ENCODE data around the gene RYR3.

Gene RYR3

DNA sequence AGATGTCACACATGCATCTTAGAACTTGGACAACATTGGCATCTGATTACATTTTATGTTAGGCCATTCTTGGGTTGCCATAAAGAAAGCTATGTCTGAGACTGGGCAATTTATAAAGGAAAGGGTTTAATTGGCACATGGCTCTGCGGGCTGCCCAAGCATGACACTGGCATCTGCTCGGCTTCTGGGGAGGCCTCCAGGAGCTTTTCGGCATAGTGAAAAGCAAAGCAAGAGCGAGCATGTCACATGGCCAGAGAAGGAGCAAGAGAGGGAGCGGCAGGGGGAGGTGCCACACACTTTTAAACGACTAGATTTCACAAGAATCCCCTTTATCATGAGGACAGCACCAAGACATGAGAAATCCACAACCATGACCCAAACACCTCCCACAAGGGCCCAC is 11.3 kb downstream of the RYR3 start:
- DNase-seq, result no peak

GRCh38 chr15:33324609-33325008 is 13.8 kb downstream of the RYR3 start:
- DNase-seq, result no peak

DNA sequence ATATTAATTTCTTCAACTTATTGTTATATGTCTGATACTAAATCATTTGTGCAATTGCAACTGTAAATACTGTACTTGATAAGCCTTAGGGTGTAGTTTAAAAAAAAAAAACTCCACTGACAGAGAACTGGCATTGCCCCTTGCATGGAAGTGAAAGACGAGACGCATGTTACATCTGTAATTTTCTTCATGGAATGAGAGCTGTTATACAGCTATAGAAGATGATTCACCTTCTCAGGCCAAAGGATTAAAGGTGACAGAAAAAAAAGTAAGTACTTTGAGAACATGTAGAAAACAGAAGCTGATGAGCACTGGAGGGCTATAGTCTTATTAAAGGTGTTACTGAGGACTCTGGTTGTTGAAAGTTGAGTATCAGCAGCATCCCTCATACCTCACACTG is 16.1 kb downstream of the RYR3 start:
- no peak for DNase-seq

DNA sequence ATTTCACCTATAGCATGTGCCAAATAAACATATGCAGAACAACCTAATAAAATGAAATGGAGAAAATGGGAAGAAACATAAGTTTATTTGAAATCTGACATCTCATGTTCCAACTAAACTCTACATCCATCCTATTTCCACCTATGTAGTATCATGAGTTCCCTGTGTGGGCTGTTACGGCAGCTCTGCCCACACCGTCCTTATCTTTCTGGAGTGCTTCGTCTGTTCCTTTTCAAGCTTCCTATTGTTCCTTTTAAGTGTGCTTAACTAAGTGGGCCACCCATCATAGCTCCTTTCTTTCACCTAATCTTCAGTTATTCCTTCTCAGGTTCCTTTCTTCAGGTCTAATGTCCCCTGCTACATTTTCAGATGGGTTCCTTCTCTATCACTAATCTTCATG is 17.3 kb downstream of the RYR3 start:
- DNase-seq, result no peak

DNA sequence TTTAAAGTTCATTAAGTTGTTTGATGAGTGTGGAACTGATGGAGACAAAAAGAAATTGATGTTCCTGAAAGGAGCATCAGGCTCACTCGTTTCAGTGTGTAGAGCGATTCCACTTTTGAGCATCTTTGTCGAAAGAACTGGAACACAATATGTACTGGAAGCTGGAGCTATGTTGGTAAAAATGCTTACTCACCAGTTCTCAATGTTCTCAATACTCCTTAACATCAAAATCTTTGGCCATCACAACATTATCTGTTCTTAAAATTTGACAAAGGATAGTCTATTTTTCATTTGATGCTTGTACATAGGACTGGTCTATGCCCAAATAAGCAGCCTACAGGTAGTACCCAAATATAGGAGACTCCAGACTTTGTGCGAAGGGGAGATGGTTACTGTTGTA is 18.7 kb downstream of the RYR3 start:
- no peak for DNase-seq

DNA sequence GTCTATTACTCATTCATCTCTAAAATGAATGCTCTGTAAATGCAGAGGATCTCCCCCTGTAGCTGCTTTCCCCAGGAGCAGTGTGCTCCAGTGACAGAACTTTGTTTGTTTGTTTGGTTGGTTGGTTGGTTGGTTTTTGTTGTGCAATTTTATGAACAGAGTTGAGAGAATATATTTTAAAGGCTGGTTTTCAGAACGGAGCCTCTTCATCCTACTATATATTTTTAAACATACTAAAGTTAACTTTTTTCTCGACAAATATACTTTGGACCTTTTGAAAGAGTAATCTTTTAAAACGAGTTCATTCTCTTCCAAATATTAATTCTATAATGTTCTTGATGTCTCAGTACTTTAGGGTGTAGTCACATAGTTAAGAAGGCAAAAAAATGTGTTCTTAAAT is 20.2 kb downstream of the RYR3 start:
- no peak for DNase-seq

DNA sequence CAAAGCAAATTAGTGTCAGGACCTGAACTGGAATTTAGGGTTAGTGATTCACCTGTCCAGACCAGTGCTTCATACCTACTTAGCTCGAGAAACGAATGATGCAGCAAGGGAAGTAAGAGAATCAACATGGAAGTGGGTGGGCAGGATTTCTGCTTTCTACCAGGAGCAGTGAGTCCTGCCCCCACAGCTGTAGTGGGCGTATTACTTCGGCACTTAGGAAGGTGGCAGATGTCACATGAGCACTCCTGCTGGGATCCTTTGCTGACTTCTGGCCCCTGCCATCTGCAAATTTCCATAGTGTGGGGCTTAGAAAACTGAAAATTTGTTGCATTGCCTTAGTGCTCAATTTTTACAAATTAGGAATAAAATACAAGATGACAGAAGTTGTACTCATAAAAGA is 31.2 kb downstream of the RYR3 start:
- no peak for DNase-seq

- no peak for DNase-seq
Observed at GRCh38 chr15:33343275-33343674, 32.5 kb downstream of the RYR3 start.

GRCh38 chr15:33344111-33344510 is 33.3 kb downstream of the RYR3 start:
- DNase-seq, result no peak

- DNase-seq, result no peak
Observed at GRCh38 chr15:33344530-33344929, 33.8 kb downstream of the RYR3 start.

- no peak for DNase-seq
Observed at GRCh38 chr15:33354411-33354810, 43.6 kb downstream of the RYR3 start.

DNA sequence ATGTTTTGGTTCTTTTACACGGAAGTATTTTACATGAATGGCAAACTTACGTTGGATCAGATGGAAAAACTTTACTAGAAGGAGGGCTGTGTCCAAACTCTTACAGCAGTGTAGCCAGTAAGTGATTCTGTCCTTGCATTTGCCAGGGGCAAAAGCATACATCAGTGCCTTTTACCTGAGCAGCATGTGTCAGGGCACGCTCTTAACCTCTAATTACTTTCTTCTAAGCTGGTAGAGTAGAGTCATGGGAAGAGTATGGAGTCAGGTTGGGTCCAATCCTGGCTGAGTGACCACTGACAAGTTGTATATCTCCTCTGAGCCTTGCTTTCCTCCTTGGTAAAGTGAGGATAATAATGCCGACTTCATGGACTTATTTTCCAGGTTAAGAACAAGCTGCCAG is 47.1 kb downstream of the RYR3 start:
- no peak for DNase-seq

DNA sequence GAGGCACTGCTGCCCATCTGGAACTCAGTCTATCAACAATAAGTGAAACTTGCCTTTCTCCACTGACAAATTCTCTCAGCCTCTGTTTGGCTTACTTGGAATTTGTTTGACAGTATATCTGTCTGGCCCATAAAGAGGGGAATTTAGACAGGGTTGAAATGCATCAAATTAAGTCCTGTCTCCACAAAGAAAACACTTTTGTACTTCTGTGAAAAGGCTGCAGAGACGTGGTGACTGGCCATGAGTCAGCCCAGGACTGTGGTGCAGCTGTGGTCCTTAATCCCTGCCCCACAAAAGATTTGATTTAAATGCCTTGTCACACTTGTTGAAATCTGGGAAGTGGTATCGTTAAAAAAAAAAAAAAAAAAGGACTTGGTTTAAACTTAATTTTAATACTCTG is 47.5 kb downstream of the RYR3 start:
- DNase-seq, result no peak

DNA sequence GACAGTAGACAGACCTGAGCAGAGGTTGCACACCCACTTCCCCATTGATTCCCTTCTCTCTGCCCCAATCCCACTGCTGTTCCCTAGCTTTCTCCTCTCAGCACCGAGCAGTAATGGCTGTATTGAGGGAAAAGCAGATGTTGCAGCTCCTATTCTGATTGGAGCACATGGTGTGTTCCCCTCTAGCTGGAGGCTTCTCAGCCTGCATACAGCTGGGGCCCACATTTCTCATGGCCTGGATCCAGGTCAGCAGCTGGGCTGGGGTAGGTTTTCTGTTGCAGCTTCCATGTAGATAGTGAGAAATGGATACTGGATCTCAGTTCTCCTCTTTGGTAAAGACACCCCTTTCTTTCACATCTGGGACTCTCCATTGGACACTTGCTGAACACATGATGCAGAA is 50.1 kb downstream of the RYR3 start:
- DNase-seq, result no peak

- no peak for DNase-seq
Observed at GRCh38 chr15:33369941-33370622, 59.3 kb downstream of the RYR3 start.

GRCh38 chr15:33370623-33371020 is 59.9 kb downstream of the RYR3 start:
- DNase-seq, result no peak

GRCh38 chr15:33371159-33371558 is 60.4 kb downstream of the RYR3 start:
- no peak for DNase-seq

GRCh38 chr15:33374226-33374914 is 63.6 kb downstream of the RYR3 start:
- DNase-seq, result no peak

GRCh38 chr15:33375236-33375635 is 64.5 kb downstream of the RYR3 start:
- DNase-seq, result no peak

GRCh38 chr15:33377204-33377603 is 66.4 kb downstream of the RYR3 start:
- no peak for DNase-seq

DNA sequence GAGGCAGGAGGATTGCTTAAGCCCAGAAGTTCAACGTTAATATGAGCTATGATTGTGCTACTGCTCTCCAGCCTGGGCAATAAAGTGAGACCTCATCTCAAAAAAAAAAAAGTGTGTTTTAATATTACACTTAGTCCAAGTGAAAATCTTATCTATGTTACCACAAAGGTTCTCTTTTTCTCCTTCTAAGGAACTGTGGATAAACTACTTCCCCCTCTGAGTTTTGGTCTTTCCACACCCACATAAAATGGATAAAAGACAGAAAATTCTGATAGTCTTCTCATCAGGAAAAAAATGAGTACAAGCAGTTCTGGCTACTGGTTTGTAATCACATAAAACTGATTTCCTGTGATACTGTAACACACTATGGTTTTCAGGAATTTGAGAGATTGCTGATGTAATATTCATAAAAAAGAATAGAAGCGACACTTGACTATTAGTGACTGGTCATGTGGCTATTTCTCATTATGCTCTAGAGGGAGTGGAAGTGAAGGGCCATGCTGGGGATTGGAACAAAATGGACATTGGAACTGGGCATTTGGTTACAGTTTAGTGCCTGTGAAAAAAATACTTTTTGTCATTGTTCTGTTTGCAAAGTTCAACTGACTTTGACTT is 68.2 kb downstream of the RYR3 start:
- no peak for DNase-seq

DNA sequence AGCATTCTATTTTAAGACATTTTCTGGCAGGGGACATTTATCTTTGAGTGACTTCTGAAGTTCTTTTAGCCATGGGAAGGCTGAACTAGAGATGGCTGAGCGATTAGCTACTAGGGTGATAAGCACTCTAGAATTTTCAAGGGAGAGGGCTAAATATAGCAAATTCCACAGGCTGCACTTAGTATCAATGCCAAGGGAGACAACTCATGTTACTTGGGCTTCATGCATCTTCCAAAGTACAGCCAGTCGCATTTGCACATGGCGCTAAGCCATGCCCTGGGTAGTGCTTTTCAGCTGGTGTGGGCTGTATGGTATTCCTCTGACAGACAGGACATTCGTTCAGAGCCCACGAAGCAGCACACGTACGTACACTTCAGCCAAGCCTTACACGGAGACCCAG is 69.6 kb downstream of the RYR3 start:
- DNase-seq, result no peak

GRCh38 chr15:33382491-33382890 is 71.7 kb downstream of the RYR3 start:
- no peak for DNase-seq

GRCh38 chr15:33384307-33384706 is 73.5 kb downstream of the RYR3 start:
- DNase-seq, result no peak

- no peak for DNase-seq
Observed at GRCh38 chr15:33392453-33392852, 81.7 kb downstream of the RYR3 start.
